NCI-H748 treated with DMSO at 0.1 percent for 48 hours (cell line): Measurements from ENCODE around the gene ADAMTS2.

ENCODE experiments used
- DNase-seq: peaks from one replicate; lab custom pipeline; 2025; lab: John Stamatoyannopoulos, UW

Gene ADAMTS2

GRCh38 chr5:179254638-179255271 is 90.5 kb downstream of the ADAMTS2 start:
- DNase-seq, result no peak

GRCh38 chr5:179253730-179254129 is 91.5 kb downstream of the ADAMTS2 start:
- DNase-seq, result no peak

- DNase-seq, result no peak
Measured at GRCh38 chr5:179251276-179251969, 93.8 kb downstream of the ADAMTS2 start.

GRCh38 chr5:179250561-179251225 is 94.6 kb downstream of the ADAMTS2 start:
- DNase-seq, result no peak

GRCh38 chr5:179246227-179246626 is 99.0 kb downstream of the ADAMTS2 start:
- DNase-seq, result no peak

GRCh38 chr5:179245031-179245430 is 100.2 kb downstream of the ADAMTS2 start:
- no peak for DNase-seq

- DNase-seq, result no peak
Measured at GRCh38 chr5:179244044-179244443, 101.2 kb downstream of the ADAMTS2 start.

GRCh38 chr5:179243333-179243732 is 101.9 kb downstream of the ADAMTS2 start:
- DNase-seq, result no peak

- no peak for DNase-seq
Measured at GRCh38 chr5:179242676-179243075, 102.6 kb downstream of the ADAMTS2 start.

- DNase-seq, result no peak
Measured at GRCh38 chr5:179241764-179242370, 103.4 kb downstream of the ADAMTS2 start.

GRCh38 chr5:179241175-179241574 is 104.1 kb downstream of the ADAMTS2 start:
- no peak for DNase-seq

GRCh38 chr5:179240561-179240960 is 104.7 kb downstream of the ADAMTS2 start:
- DNase-seq, result no peak

GRCh38 chr5:179239256-179240135 is 105.8 kb downstream of the ADAMTS2 start:
- no peak for DNase-seq

- DNase-seq, result no peak
Measured at GRCh38 chr5:179238628-179238970, 106.7 kb downstream of the ADAMTS2 start.

- no peak for DNase-seq
Measured at GRCh38 chr5:179237770-179238627, 107.3 kb downstream of the ADAMTS2 start.

- no peak for DNase-seq
Measured at GRCh38 chr5:179235416-179236400, 109.6 kb downstream of the ADAMTS2 start.

GRCh38 chr5:179234563-179235135 is 110.6 kb downstream of the ADAMTS2 start:
- no peak for DNase-seq

GRCh38 chr5:179233909-179234562 is 111.2 kb downstream of the ADAMTS2 start:
- no peak for DNase-seq
